Tibial nerve (tissue), 4 donors: ENCODE measurements around the gene ZKSCAN4.

Source experiments
- EP300 ChIP-seq, 2 donors: sonication (generic); formaldehyde crosslinking; IDR thresholded peaks; one replicate each; pipeline ENCODE4 v1.6.1; 2017; ENCODE audit warnings: antibody characterized with exemption in 2 of 2, mild to moderate bottlenecking in 1 of 2
- POLR2A ChIP-seq, 2 donors: fragments of 450-650 bp; IDR thresholded peaks; one replicate each; pipeline ENCODE4 v1.6.1; 2017; ENCODE audit warnings: antibody characterized with exemption in 2 of 2, mild to moderate bottlenecking in 2 of 2, moderate library complexity in 2 of 2
- TF ChIP-seq, protein P1 (sequence below), 5 experiments: fragments of 200-600 bp in 3 of 5; fragments of 450-650 bp in 2 of 5; sonication (generic) in 3 of 5; IDR thresholded peaks; one replicate each; pipeline ENCODE4 v1.5.1; 2016 to 2019; ENCODE audit warnings: antibody characterized with exemption in 5 of 5, mild to moderate bottlenecking in 3 of 5, moderate library complexity in 2 of 5

DNA sequence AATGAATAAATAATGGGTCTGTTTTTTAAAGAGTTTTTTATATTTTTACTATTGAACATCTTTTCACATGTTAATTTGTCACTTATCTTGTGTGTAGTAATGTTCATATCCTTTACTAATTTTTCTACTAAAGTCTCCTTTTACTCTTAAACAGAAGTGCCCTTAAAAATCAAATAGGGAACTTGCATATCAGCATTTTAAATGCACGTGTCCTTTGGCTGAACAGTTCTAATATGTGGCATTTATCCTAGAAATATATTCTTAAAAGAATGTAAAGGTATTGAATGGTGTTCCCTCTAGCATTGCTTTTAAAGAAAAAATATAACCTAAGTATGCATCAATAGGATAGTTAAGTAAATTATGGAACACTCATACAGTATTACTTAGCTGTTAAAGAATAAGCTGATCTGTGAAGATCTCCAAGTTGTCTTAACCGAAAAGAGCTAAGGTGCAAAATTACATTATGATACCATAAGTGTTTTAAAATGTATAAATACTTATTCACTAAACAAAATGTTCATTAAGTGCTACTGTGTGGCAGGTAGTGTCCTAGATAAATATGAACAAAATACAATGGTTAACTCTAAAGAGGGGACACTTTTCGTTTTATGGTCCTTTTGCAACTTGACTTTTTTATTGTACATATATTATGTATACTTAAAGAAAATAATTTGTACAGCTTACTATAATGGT is 28.7 kb upstream of the ZKSCAN4 start:
- TF ChIP-seq, protein P1, sequence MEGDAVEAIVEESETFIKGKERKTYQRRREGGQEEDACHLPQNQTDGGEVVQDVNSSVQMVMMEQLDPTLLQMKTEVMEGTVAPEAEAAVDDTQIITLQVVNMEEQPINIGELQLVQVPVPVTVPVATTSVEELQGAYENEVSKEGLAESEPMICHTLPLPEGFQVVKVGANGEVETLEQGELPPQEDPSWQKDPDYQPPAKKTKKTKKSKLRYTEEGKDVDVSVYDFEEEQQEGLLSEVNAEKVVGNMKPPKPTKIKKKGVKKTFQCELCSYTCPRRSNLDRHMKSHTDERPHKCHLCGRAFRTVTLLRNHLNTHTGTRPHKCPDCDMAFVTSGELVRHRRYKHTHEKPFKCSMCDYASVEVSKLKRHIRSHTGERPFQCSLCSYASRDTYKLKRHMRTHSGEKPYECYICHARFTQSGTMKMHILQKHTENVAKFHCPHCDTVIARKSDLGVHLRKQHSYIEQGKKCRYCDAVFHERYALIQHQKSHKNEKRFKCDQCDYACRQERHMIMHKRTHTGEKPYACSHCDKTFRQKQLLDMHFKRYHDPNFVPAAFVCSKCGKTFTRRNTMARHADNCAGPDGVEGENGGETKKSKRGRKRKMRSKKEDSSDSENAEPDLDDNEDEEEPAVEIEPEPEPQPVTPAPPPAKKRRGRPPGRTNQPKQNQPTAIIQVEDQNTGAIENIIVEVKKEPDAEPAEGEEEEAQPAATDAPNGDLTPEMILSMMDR (IDR thresholded peaks at IDR 0.05), result no peak
- no peak for TF ChIP-seq POLR2A (IDR thresholded peaks at IDR 0.05)
- no peak for TF ChIP-seq EP300 (IDR thresholded peaks at IDR 0.05)
